Spleen (tissue), 11 donors: ENCODE measurements around the gene GBX1. TPM values are rescaled to one million over a fixed set of nuclear protein-coding genes. Genes with fewer than 3 reads are reported as not detected.

Source experiments
- DNase-seq: peaks from one replicate; pipeline ENCODE4 v3.0.0-alpha.2; 2020
- H3K27ac ChIP-seq, 8 donors: fragments of 200-600 bp; sonication (generic) in 7 of 8; 1 replicate in 4 of 8; 2 replicates in 4 of 8; pipeline versions ENCODE4 v1.5.0 to v1.8.0; 2016 to 2021; ENCODE audit warnings: inconsistent platforms in 4 of 8, mild to moderate bottlenecking in 4 of 8, moderate library complexity in 1 of 8
- H3K27me3 ChIP-seq, 7 donors: fragments of 200-600 bp; sonication (generic) in 6 of 7; replicated peaks in 1 of 7; 1 replicate in 4 of 7; 2 replicates in 3 of 7; pipeline versions ENCODE4 v1.5.0 to v1.8.0; 2016 to 2021; ENCODE audit warnings: inconsistent platforms in 3 of 7, mild to moderate bottlenecking in 1 of 7
- H3K36me3 ChIP-seq, 6 donors: fragments of 200-600 bp; sonication (generic) in 5 of 6; 1 replicate in 4 of 6; 2 replicates in 2 of 6; pipeline versions ENCODE4 v1.5.0 to v1.8.0; 2016 to 2021; ENCODE audit warnings: inconsistent platforms in 2 of 6
- H3K4me1 ChIP-seq, 6 donors: fragments of 200-600 bp; sonication (generic) in 5 of 6; 1 replicate in 3 of 6; 2 replicates in 3 of 6; pipeline versions ENCODE4 v1.5.0 to v1.8.0; 2016 to 2021; ENCODE audit warnings: inconsistent platforms in 3 of 6
- H3K4me3 ChIP-seq, 8 donors: fragments of 200-600 bp; sonication (generic) in 7 of 8; 1 replicate in 4 of 8; 2 replicates in 4 of 8; pipeline versions ENCODE4 v1.5.0 to v1.8.0; 2016 to 2021; ENCODE audit warnings: inconsistent platforms in 4 of 8, mild to moderate bottlenecking in 4 of 8, moderate library complexity in 2 of 8
- H3K9me3 ChIP-seq, 8 donors: fragments of 200-600 bp; sonication (generic) in 7 of 8; 1 replicate in 4 of 8; 2 replicates in 4 of 8; pipeline versions ENCODE4 v1.5.0 to v1.8.0; 2016 to 2021; ENCODE audit warnings: inconsistent platforms in 4 of 8
- CTCF ChIP-seq, 11 experiments: fragments of 200-600 bp in 7 of 11; fragments of 450-650 bp in 4 of 11; sonication (generic) in 4 of 11; IDR thresholded peaks in 8 of 11; conservative IDR thresholded peaks in 3 of 11; 1 replicate in 7 of 11; 2 replicates in 4 of 11; pipeline versions ENCODE4 v1.4.0 to v1.8.0; 2016 to 2021; ENCODE audit warnings: antibody characterized with exemption in 11 of 11, inconsistent platforms in 4 of 11, mild to moderate bottlenecking in 1 of 11
- POLR2A ChIP-seq, 3 donors: fragments of 450-650 bp; IDR thresholded peaks; one replicate each; pipeline ENCODE4 v1.5.1; 2017; ENCODE audit warnings: antibody characterized with exemption in 3 of 3, mild to moderate bottlenecking in 1 of 3
- POLR2AphosphoS5 ChIP-seq, 3 donors: sonication (generic); formaldehyde crosslinking; IDR thresholded peaks; one replicate each; pipeline ENCODE4 v1.5.1; 2017; ENCODE audit warnings: antibody characterized with exemption in 3 of 3
- WGBS, 5 donors: extraction: QIAGEN DNeasy Blood & Tissue Kit in 3 of 5; methylation state at CpG; one replicate each; pipeline versions ENCODE4 v1.1.5 to v1.1.7; 2013 to 2018; 5-methylcytosine and 5-hydroxymethylcytosine counted together
- intact Hi-C: fragments of 100-400 bp; cut with DNase I; formaldehyde crosslinking; loops from one replicate; pipeline ENCODE4 v1.15.0; 2023; ENCODE audit warnings: low total_unique reads
- polyA plus RNA-seq, 3 donors: library from polyadenylated mRNA; stranded (reverse); fragments of 200-250 nt; gene quantifications; one replicate each; pipeline ENCODE4 v1.2.1, GENCODE V29; 2013
- total RNA-seq, 7 donors: library from RNA; depleted of rRNA in 3 of 7; stranded (reverse); fragments of >200 nt in 3 of 7; fragmentation: NEBNext Ultra II Directional in 4 of 7; extraction: Animal tissue kit (Norgen Biotek cat#: 25700) in 4 of 7; gene quantifications; one replicate each; pipeline versions ENCODE4 v1.1.0 to v1.2.1, GENCODE V29; 2016 to 2021
- donor health status: healthy with polysubstance abuse.
- donor health status: DM: no; HTN: no; CAD: no; lungs with moderate emphysema.
- donor health status: DM: no; HTN: no; CAD: no.
- donor health status: Bipolar disorder and iron deficiency.
- donor health status: healthy.
- donor health status: DM: no; HTN: no; CAD: no.
- donor health status: DM: yes; HTN: yes; CAD: no.

Gene GBX1
- total and polyA plus RNA-seq, 10 donors = not detected

- peaks cover 0 to 42% (median 22%) of the 10 kb centered on the region in 6 donors for H3K4me1 ChIP-seq
- H3K36me3 ChIP-seq = peaks cover 0 to 44% (median 27%) of the 10 kb centered on the region in 6 donors
- intact Hi-C loops = no loop called here
- no peaks in the 10 kb centered on the region for H3K9me3 ChIP-seq
- H3K4me3 ChIP-seq = peak overlapping the region in 3 of 8 donors; percentile 15 to 66 (median 22)
- TF ChIP-seq CTCF (IDR thresholded peaks at IDR 0.05 in 8 of 11, conservative IDR thresholded peaks at IDR 0.05 in 3 of 11) (no peak), POLR2AphosphoS5 (IDR thresholded peaks at IDR 0.05) (no peak), POLR2A (IDR thresholded peaks at IDR 0.05) (no peak)
- 82 to 91% (median 89%) methylated on average over 13 to 14 of the region's 14 CpGs for WGBS, 5 donors
- DNase-seq = no peak
- H3K27ac ChIP-seq = no peak overlapping the region
- H3K27me3 ChIP-seq = peaks cover 0 to 21% (median 0%) of the 10 kb centered on the region in 7 donors
Measured at GRCh38 chr7:151115836-151116418, 51.6 kb downstream of the GBX1 start.

- intact Hi-C loops = no loop called here
- DNase-seq = no peak
- Histone ChIP-seq H3K4me3 (peak overlapping the region in 5 of 8 donors; percentile 15 to 66 (median 22)), H3K4me1 (peaks cover 0 to 47% (median 26%) of the 10 kb centered on the region in 6 donors), H3K27me3 (peaks cover 0 to 21% (median 0%) of the 10 kb centered on the region in 7 donors), H3K27ac (no peak overlapping the region), H3K9me3 (no peaks in the 10 kb centered on the region), H3K36me3 (peaks cover 0 to 38% (median 21%) of the 10 kb centered on the region in 6 donors)
- TF ChIP-seq POLR2A (IDR thresholded peaks at IDR 0.05) (no peak), CTCF (IDR thresholded peaks at IDR 0.05 in 8 of 11, conservative IDR thresholded peaks at IDR 0.05 in 3 of 11) (no peak), POLR2AphosphoS5 (IDR thresholded peaks at IDR 0.05) (no peak)
- WGBS, 5 donors = 9 to 21% (median 13%) methylated on average over 55 to 114 of the region's 114 CpGs
Measured at GRCh38 chr7:151115121-151115835, 52.2 kb downstream of the GBX1 start.

- no peaks in the 10 kb centered on the region for H3K9me3 ChIP-seq
- WGBS, 5 donors = 34 to 88% (median 37%) methylated on average over 23 to 101 of the region's 101 CpGs
- no peak for DNase-seq
- H3K4me1 ChIP-seq = peaks cover 0 to 56% (median 26%) of the 10 kb centered on the region in 6 donors
- no peak for TF ChIP-seq CTCF (IDR thresholded peaks at IDR 0.05 in 8 of 11, conservative IDR thresholded peaks at IDR 0.05 in 3 of 11)
- no peak for TF ChIP-seq POLR2AphosphoS5 (IDR thresholded peaks at IDR 0.05)
- TF ChIP-seq POLR2A (IDR thresholded peaks at IDR 0.05) = no peak
- peak overlapping the region in 1 of 8 donors; percentile 7 for H3K27ac ChIP-seq
- H3K27me3 ChIP-seq = peaks cover 0 to 21% (median 0%) of the 10 kb centered on the region in 7 donors
- peaks cover 0 to 29% (median 13%) of the 10 kb centered on the region in 6 donors for H3K36me3 ChIP-seq
- intact Hi-C loops = loop anchor here (5.0 kb wide), 2 partner anchors 82 to 217 kb away; no protein-coding TSS in a partner anchor
- peak overlapping the region in 4 of 8 donors; percentile 18 to 66 (median 24) for H3K4me3 ChIP-seq
Measured at GRCh38 chr7:151114151-151115090, 53.1 kb downstream of the GBX1 start.
